Measurements from ENCODE around the gene POLR1D.

- TF ChIP-seq CTCF (IDR thresholded peaks at IDR 0.05; ENCODE audit: low read depth, low read length): peak; percentile 28
- no peak for TF ChIP-seq EZH2phosphoT487 (IDR thresholded peaks at IDR 0.05; ENCODE audit: low read depth)
Measured at GRCh38 chr13:27619728-27620376, 1.8 kb upstream of the POLR1D start.

Data from OCI-LY3 (cell line).